HCT116 (cell line): ENCODE measurements around the gene ZCCHC13. TPM values are rescaled to one million over a fixed set of nuclear protein-coding genes. Genes with fewer than 3 reads are reported as not detected.
"Not testable (repeated sequence)": the region's sequence is repeated elsewhere in the genome, so short reads cannot be mapped to it uniquely, and the experiment has no call there.

ENCODE experiments used
- ATAC-seq: fragments of 200-7000 bp; cut with Tn5 transposase; 2 replicates; pipeline ENCODE4 v1.9.1; 2020; ENCODE audit warnings: mild to moderate bottlenecking, moderate library complexity
- Bru-seq: library from RNA; stranded (reverse); fragments of 400-500 nt; gene quantifications from one replicate; lab custom pipeline; 2021; lab: Mats Ljungman, UMichigan
- BruChase-seq, 2 experiments: library from RNA; stranded (reverse); fragments of 400-500 nt; gene quantifications; one replicate each; lab custom pipeline; 2021; lab: Mats Ljungman, UMichigan
- BruUV-seq: library from RNA; stranded (reverse); fragments of 400-500 nt; replicated peaks from 2 replicates; lab custom pipeline; 2021; lab: Mats Ljungman, UMichigan
- CTCF ChIA-PET: fragments of 300-600 bp; sonication (Branson Sonifier 250); formaldehyde crosslinking; loops from one replicate; lab custom pipeline; 2021; ENCODE audit warnings: antibody characterized with exemption; lab: Charles Lee
- POLR2A ChIA-PET: fragments of 300-600, 350-600 bp; sonication (Branson Sonifier 250); formaldehyde crosslinking; loops from one replicate; lab custom pipeline; 2021; ENCODE audit warnings: antibody characterized with exemption; lab: Charles Lee
- RAD21 ChIA-PET, 2 experiments: fragments of 300-600 bp; sonication (Branson Sonifier 250); formaldehyde crosslinking; loops; one replicate each; lab custom pipeline; 2023; ENCODE audit warnings: low total read pairs in 2 of 2; ENCODE audit not compliant: uncharacterized antibody in 2 of 2, unreplicated experiment in 2 of 2, low non-redundant PET in 1 of 2; lab: Charles Lee
- DNase-seq: peaks from one replicate; pipeline ENCODE4 v3.0.0-alpha.2; 2010; ENCODE audit warnings: low read depth, low spot score
- H2AFZ ChIP-seq: fragments of 200-600 bp; shearing (Covaris generic), sonication (generic); 2 replicates; pipeline ENCODE4 v1.6.1; 2017; ENCODE audit warnings: low read depth, mixed run types, mixed read lengths, antibody characterized with exemption, low read length; ENCODE audit not compliant: poor library complexity, severe bottlenecking
- H3K27ac ChIP-seq: 2 replicates; pipeline ENCODE4 v1.5.1; 2012; ENCODE audit warnings: low read depth, low read length
- H3K27me3 ChIP-seq: fragments of 200-600 bp; sonication (generic); 2 replicates; pipeline ENCODE4 v1.6.1; 2016; ENCODE audit warnings: mixed run types, low read length, mixed read lengths; ENCODE audit not compliant: insufficient read depth
- H3K36me3 ChIP-seq, 2 experiments: fragments of 200-500 bp in 1 of 2; fragments of 200-600 bp in 1 of 2; sonication (Bioruptor generic) in 1 of 2; sonication (generic) in 1 of 2; 2 replicates each; pipeline versions ENCODE4 v1.5.1 to v1.6.1; 2014 to 2016; ENCODE audit warnings: low read length in 2 of 2, inconsistent platforms in 1 of 2, mixed read lengths in 1 of 2, mixed run types in 1 of 2; ENCODE audit not compliant: insufficient read depth in 2 of 2, control insufficient read depth in 1 of 2
- H3K4me1 ChIP-seq, 2 experiments: fragments of 200-600 bp in 1 of 2; sonication (generic) in 1 of 2; 2 replicates each; pipeline versions ENCODE4 v1.5.1 to v1.6.1; 2012 to 2017; ENCODE audit warnings: low read length in 2 of 2, inconsistent platforms in 1 of 2, mild to moderate bottlenecking in 1 of 2, mixed read lengths in 1 of 2, mixed run types in 1 of 2, moderate library complexity in 1 of 2; ENCODE audit not compliant: insufficient read depth in 2 of 2, control insufficient read depth in 1 of 2
- H3K4me2 ChIP-seq: fragments of 200-600 bp; sonication (generic); 2 replicates; pipeline ENCODE4 v1.6.1; 2017; ENCODE audit warnings: mixed run types, low read length, mixed read lengths
- H3K4me3 ChIP-seq, 2 experiments: fragments of 200-600 bp in 1 of 2; sonication (generic) in 1 of 2; replicated peaks in 1 of 2; 2 replicates each; pipeline ENCODE4 v1.5.1; 2011 to 2016; ENCODE audit warnings: low read length in 2 of 2, control low read depth in 1 of 2, low read depth in 1 of 2, mild to moderate bottlenecking in 1 of 2, mixed read lengths in 1 of 2, mixed run types in 1 of 2
- H3K79me2 ChIP-seq: fragments of 200-600 bp; sonication (generic); 2 replicates; pipeline ENCODE4 v1.6.1; 2017; ENCODE audit warnings: mild to moderate bottlenecking, mixed run types, low read length, moderate library complexity, mixed read lengths; ENCODE audit not compliant: insufficient read depth
- H3K9ac ChIP-seq: fragments of 200-600 bp; sonication (generic); 2 replicates; pipeline ENCODE4 v1.6.1; 2016; ENCODE audit warnings: low read length, mixed read lengths
- H3K9me2 ChIP-seq: fragments of 200-600 bp; sonication (generic), shearing (Covaris generic); 2 replicates; pipeline ENCODE4 v1.6.1; 2017; ENCODE audit warnings: mixed run types, mild to moderate bottlenecking, moderate library complexity; ENCODE audit not compliant: insufficient read depth
- H3K9me3 ChIP-seq, 2 experiments: fragments of 200-500 bp in 1 of 2; fragments of 200-600 bp in 1 of 2; sonication (Bioruptor generic) in 1 of 2; sonication (generic) in 1 of 2; 2 replicates each; pipeline ENCODE4 v1.6.1; 2014 to 2017; ENCODE audit warnings: low read length in 2 of 2, mixed read lengths in 2 of 2, inconsistent platforms in 1 of 2, low read depth in 1 of 2, mild to moderate bottlenecking in 1 of 2, mixed run types in 1 of 2, moderate library complexity in 1 of 2; ENCODE audit not compliant: control insufficient read depth in 1 of 2, insufficient read depth in 1 of 2
- H4K20me1 ChIP-seq: fragments of 200-600 bp; sonication (generic), shearing (Covaris generic); 2 replicates; pipeline ENCODE4 v1.6.1; 2017; ENCODE audit warnings: mixed run types, mild to moderate bottlenecking, moderate library complexity; ENCODE audit not compliant: insufficient read depth
- CBX3 ChIP-seq: IDR thresholded peaks from 2 replicates; pipeline ENCODE4 v1.6.1; 2012; ENCODE audit warnings: low read depth
- CEBPB ChIP-seq: IDR thresholded peaks from 2 replicates; pipeline ENCODE4 v1.6.1; 2012; ENCODE audit warnings: low read depth
- POLR2A ChIP-seq: IDR thresholded peaks from 2 replicates; pipeline ENCODE4 v1.7.0; 2011; ENCODE audit warnings: borderline replicate concordance; ENCODE audit not compliant: insufficient read depth, insufficient read length; ENCODE audit errors: extremely low read depth
- POLR2AphosphoS5 ChIP-seq: IDR thresholded peaks from 2 replicates; pipeline ENCODE4 v1.6.1; 2011; ENCODE audit warnings: mild to moderate bottlenecking, low read depth, low read length, moderate library complexity
- intact Hi-C: fragments of 100-400 bp; cut with micrococcal nuclease; formaldehyde crosslinking; loops from 2 replicates; pipeline ENCODE4 v1.10.0; 2022
- long read RNA-seq: library from polyadenylated mRNA; unstranded; transcript quantifications from one replicate; pipeline ENCODE4 v2.0.0, GENCODE V29; 2021; ENCODE audit not compliant: unreplicated experiment
- polyA plus RNA-seq: library from polyadenylated mRNA; unstranded; fragments of >200 nt; gene quantifications from 2 replicates; pipeline ENCODE4 v1.2.1, GENCODE V29; 2012; ENCODE audit warnings: missing spikeins
- total RNA-seq: library from RNA; stranded (reverse); gene quantifications from one replicate; pipeline ENCODE4 v1.2.1, GENCODE V29; 2021; ENCODE audit not compliant: unreplicated experiment
- TF ChIP-seq, protein P1 (sequence below): IDR thresholded peaks from 2 replicates; pipeline ENCODE4 v1.6.1; 2011; ENCODE audit warnings: mild to moderate bottlenecking, low read length, moderate library complexity; ENCODE audit not compliant: insufficient replicate concordance; ENCODE audit errors: extremely low read depth

The ZCCHC13 gene
- not detected for total RNA-seq
- not detected in 2 replicates for polyA plus RNA-seq
- Bru-seq, nascent RNA: not detected
- not detected for BruChase-seq, experiment 1, labeled RNA remaining after a 6-hour chase
- BruChase-seq, experiment 2, labeled RNA remaining after a 2-hour chase: not detected
- long read RNA-seq: 0 reads

- DNase-seq (no peak), ATAC-seq (no peak)
- ChIA-PET RAD21 (no interaction called here), CTCF (no interaction called here), POLR2A (no interaction called here)
- H3K9me2 ChIP-seq: no peaks in the 10 kb centered on the region
- H3K4me2 ChIP-seq: no peak within 1 kb of the TSS
- no peak within 1 kb of the TSS for H3K9ac ChIP-seq
- no peaks in the 10 kb centered on the region for H3K36me3 ChIP-seq
- intact Hi-C loops: no loop called here
- no peaks in the 10 kb centered on the region for H4K20me1 ChIP-seq
- H3K27me3 ChIP-seq: no peaks in the 10 kb centered on the region
- no peak within 1 kb of the TSS for H3K27ac ChIP-seq
- no TSS peak for BruUV-seq
- TF ChIP-seq CBX3: no peak
- TF ChIP-seq POLR2AphosphoS5: no peak
- no peak for TF ChIP-seq CEBPB
- TF ChIP-seq POLR2A: no peak
- TF ChIP-seq, protein P1, sequence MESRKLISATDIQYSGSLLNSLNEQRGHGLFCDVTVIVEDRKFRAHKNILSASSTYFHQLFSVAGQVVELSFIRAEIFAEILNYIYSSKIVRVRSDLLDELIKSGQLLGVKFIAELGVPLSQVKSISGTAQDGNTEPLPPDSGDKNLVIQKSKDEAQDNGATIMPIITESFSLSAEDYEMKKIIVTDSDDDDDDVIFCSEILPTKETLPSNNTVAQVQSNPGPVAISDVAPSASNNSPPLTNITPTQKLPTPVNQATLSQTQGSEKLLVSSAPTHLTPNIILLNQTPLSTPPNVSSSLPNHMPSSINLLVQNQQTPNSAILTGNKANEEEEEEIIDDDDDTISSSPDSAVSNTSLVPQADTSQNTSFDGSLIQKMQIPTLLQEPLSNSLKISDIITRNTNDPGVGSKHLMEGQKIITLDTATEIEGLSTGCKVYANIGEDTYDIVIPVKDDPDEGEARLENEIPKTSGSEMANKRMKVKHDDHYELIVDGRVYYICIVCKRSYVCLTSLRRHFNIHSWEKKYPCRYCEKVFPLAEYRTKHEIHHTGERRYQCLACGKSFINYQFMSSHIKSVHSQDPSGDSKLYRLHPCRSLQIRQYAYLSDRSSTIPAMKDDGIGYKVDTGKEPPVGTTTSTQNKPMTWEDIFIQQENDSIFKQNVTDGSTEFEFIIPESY: no peak
- no peaks in the 10 kb centered on the region for H3K9me3 ChIP-seq
- no peak within 1 kb of the TSS for H3K4me3 ChIP-seq
- H3K79me2 ChIP-seq: no peaks in the 10 kb centered on the region
- no peaks in the 10 kb centered on the region for H3K4me1 ChIP-seq
- H2AFZ ChIP-seq: no peak within 1 kb of the TSS
These were observed at the start of gene ZCCHC13 for GRCh38 chrX:74304016-74304415. ZCCHC13 (plus strand) TSS chrX:74304180; CDS start chrX:74304267, 87 bp downstream.

GRCh38 chrX:74258111-74258510 lies 45.9 kb upstream of the ZCCHC13 start:
- H3K36me3 ChIP-seq, POLR2A ChIA-PET: not testable (repeated sequence)

More at GRCh38 chrX:74258111-74258510, 45.9 kb upstream of the ZCCHC13 start:
- H3K4me2 ChIP-seq, H3K27ac ChIP-seq, H3K9ac ChIP-seq, H3K4me3 ChIP-seq, H4K20me1 ChIP-seq, H3K4me1 ChIP-seq, CTCF ChIA-PET, ATAC-seq, BruUV-seq, H3K9me3 ChIP-seq, RAD21 ChIA-PET, intact Hi-C loops, H3K27me3 ChIP-seq, H2AFZ ChIP-seq, DNase-seq, H3K9me2 ChIP-seq, H3K79me2 ChIP-seq: not testable (repeated sequence)
